Smooth muscle cell of the pulmonary artery (primary cell): ENCODE data around the gene MBD1. TPM values are rescaled to one million over a fixed set of nuclear protein-coding genes. Genes with fewer than 3 reads are reported as not detected.

Experiments
- total RNA-seq: library from RNA; depleted of rRNA; stranded (reverse); fragments of >200 nt; gene quantifications from 2 replicates; pipeline ENCODE4 v1.2.3, GENCODE V29; 2014

The MBD1 gene, protein sequence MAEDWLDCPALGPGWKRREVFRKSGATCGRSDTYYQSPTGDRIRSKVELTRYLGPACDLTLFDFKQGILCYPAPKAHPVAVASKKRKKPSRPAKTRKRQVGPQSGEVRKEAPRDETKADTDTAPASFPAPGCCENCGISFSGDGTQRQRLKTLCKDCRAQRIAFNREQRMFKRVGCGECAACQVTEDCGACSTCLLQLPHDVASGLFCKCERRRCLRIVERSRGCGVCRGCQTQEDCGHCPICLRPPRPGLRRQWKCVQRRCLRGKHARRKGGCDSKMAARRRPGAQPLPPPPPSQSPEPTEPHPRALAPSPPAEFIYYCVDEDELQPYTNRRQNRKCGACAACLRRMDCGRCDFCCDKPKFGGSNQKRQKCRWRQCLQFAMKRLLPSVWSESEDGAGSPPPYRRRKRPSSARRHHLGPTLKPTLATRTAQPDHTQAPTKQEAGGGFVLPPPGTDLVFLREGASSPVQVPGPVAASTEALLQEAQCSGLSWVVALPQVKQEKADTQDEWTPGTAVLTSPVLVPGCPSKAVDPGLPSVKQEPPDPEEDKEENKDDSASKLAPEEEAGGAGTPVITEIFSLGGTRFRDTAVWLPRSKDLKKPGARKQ
- 56.7 and 65.5 TPM in 2 replicates for total RNA-seq

DNA sequence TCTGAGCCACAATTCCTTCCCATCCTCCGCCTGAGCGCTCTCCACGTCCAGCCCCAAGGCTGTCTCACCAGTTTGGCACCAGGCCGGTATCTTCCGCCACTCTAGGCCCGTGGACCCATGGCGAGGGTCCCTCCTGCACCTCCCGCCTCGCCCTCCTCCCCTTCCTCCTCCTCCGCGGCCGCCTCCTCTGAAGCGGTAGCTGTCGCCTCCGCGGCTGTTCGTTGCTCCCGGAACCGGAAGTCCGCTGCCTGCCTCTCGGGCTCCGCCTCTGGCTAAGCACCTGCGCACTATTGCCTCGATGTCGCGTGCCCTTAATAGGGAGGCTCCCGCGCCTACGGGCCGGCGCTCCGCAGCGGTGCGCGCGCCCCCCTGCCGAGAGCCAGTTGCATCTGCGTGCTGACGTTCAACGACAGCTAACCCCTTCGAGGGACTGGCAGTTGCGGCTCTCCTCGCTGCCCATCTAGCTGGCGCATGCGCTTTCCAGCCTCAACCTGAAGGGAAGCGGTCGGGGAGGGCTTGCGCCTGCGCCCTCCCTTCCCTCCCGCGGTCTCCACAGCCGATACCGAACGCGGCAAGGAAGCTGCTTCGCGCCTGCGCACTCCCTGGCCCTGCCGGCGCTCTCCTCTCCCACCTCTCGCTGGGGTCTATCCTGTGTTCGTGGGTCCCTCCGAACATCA lies at the start of gene MBD1:
Gene MBD1 (minus strand): TSS at position 229 of the 677 bp plus-strand sequence. CDS start 1,531 bp downstream, outside the sequence.

DNA sequence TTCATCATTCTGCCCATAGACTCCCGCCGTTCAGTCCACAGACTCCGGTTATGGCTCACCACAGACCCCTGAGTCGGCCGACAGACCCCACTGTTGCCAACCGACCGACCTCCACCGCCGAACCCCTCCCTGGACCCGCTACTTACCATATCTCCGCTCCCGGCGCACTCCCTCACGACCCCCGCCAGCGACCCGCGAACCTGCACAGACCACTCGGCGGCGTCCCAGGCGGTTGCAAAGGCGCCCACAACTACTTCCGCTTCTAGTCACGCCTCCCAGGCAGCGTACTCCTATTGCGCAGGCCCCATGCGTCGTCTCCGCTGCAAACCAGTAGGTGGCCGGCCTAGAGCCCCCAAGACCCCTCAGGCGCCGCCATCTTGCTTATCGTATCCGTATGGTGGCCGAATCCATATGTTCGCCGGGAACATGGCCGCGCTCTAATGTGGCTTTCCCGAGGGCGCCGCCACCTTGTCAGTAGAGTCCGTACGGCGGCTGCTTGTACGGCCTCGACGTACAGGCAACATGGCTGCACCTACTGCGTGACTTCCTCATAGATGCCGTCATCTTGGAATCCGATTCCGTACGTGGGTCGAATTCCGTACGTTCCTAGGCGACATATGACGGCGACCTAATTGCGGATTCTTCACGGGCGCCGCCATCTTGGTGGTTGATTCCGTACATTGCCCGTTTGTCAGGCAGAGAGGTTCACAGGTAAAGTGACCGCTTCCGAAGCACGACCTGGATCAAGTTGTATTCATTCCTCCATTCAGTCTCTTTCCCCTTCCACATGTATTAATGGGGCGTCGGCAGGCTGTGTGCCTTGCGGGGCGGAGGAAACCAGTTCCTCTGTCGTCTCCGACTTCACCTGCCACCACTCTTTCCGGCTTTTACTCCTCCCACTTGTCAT lies 6.4 kb upstream of the MBD1 start, which contains the start of gene CXXC1:
Gene CXXC1 (minus strand): TSS at position 252 of the 907 bp plus-strand sequence. CDS start 103 bp downstream, at position 149.

DNA sequence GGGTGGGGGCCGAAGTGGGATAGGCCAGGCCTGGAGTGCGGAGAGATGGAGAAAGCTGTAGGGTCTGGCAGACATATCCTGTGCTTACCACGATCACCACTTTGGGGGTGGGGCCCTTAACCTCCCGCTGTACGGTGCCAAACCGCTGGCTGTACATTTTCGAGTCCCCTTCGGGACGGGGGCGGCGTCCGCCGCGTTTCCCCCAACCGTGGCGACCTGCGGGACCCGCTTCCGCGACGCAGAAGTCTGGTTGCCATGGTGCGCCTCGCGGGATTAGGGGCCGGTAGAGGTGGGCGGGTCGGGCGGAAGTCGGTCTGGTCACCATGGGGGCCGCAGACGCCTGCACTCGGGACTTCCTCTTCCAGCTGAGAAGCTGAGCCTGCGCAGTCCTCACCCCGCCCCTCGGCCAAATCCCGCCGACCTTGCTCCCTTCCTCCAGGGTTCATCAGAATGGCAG lies 15.0 kb downstream of the MBD1 start, which contains the start of gene CFAP53:
Gene CFAP53 (minus strand): TSS at position 248 of the 457 bp plus-strand sequence. CDS start 91 bp downstream, at position 157.

Other genes with a start within 250 kb of the MBD1 start
- gene MYO5B, start 86.4 kb downstream of the MBD1 start, total RNA-seq = under 0.01 and 0.07 TPM in 2 replicates
- gene CFAP53, start 15.0 kb downstream of the MBD1 start, total RNA-seq = 0.46 TPM in 2 replicates
- 38.4 and 40.1 TPM in 2 replicates for gene CXXC1, start 6.2 kb upstream of the MBD1 start, total RNA-seq
- gene SKA1, start 93.5 kb upstream of the MBD1 start, total RNA-seq = 1.7 and 3.0 TPM in 2 replicates